Measurements from ENCODE around the gene MALAT1.

- no peak for TF ChIP-seq CTCF (IDR thresholded peaks at IDR 0.05)
- peak in 1 of 2 donors; percentile 34 for TF ChIP-seq POLR2A (IDR thresholded peaks at IDR 0.05)
Observed at GRCh38 chr11:65499713-65500386, 1.0 kb downstream of the MALAT1 start.
